Liver (tissue), 9 donors: ENCODE data around the gene FAM149B1. TPM values are rescaled to one million over a fixed set of nuclear protein-coding genes. Genes with fewer than 3 reads are reported as not detected.
A peak's percentile ranks its signal among the peaks of the same experiment; 100 is the strongest.

Experiments used
- DNase-seq: peaks from one replicate; pipeline ENCODE4 v3.0.0-alpha.2; 2017; ENCODE audit warnings: low spot score
- H3K27ac ChIP-seq, 2 donors: one replicate each; pipeline ENCODE4 v1.7.0; 2013; ENCODE audit warnings: inconsistent platforms in 2 of 2, low read length in 2 of 2, control low read depth in 1 of 2, low read depth in 1 of 2, mild to moderate bottlenecking in 1 of 2
- H3K27me3 ChIP-seq, 4 donors: one replicate each; pipeline versions ENCODE4 v1.6.1 to v1.7.0; 2013; ENCODE audit warnings: low read length in 3 of 4, inconsistent platforms in 1 of 4, mild to moderate bottlenecking in 1 of 4, moderate library complexity in 1 of 4; ENCODE audit not compliant: control insufficient read depth in 4 of 4, insufficient read depth in 4 of 4
- H3K36me3 ChIP-seq, 4 donors: one replicate each; pipeline versions ENCODE4 v1.6.1 to v1.7.0; 2013; ENCODE audit warnings: low read length in 3 of 4, mild to moderate bottlenecking in 3 of 4, low read depth in 1 of 4, moderate library complexity in 1 of 4; ENCODE audit not compliant: control insufficient read depth in 4 of 4, insufficient read depth in 3 of 4
- H3K4me1 ChIP-seq, 4 donors: one replicate each; pipeline versions ENCODE4 v1.6.1 to v1.7.0; 2013; ENCODE audit warnings: low read length in 3 of 4, mild to moderate bottlenecking in 3 of 4, moderate library complexity in 1 of 4; ENCODE audit not compliant: control insufficient read depth in 4 of 4, insufficient read depth in 4 of 4
- H3K4me3 ChIP-seq, 3 donors: one replicate each; pipeline versions ENCODE4 v1.6.1 to v1.7.0; 2013; ENCODE audit warnings: low read length in 3 of 3, control low read depth in 1 of 3, low read depth in 1 of 3, mild to moderate bottlenecking in 1 of 3
- H3K9ac ChIP-seq, 2 donors: one replicate each; pipeline ENCODE4 v1.7.0; 2013; ENCODE audit warnings: low read length in 2 of 2, mild to moderate bottlenecking in 2 of 2, moderate library complexity in 2 of 2, control low read depth in 1 of 2, low read depth in 1 of 2
- H3K9me3 ChIP-seq, 4 donors: one replicate each; pipeline versions ENCODE4 v1.6.1 to v1.7.0; 2013; ENCODE audit warnings: low read length in 3 of 4; ENCODE audit not compliant: control insufficient read depth in 4 of 4
- ATF3 ChIP-seq: IDR thresholded peaks from 2 replicates; pipeline ENCODE4 v1.6.1; 2016; ENCODE audit warnings: antibody characterized with exemption
- CTCF ChIP-seq: fragments of 150-350 bp; IDR thresholded peaks from 2 replicates; pipeline ENCODE4 v1.5.1; 2017; ENCODE audit warnings: improper control_type of control experiment, low read depth, low read length; ENCODE audit not compliant: missing input control
- EGR1 ChIP-seq, 2 donors: IDR thresholded peaks; 2 replicates each; pipeline ENCODE4 v1.6.1; 2016 to 2018; ENCODE audit warnings: antibody characterized with exemption in 2 of 2, low read depth in 2 of 2
- FOXA1 ChIP-seq: IDR thresholded peaks from 2 replicates; pipeline ENCODE4 v1.6.1; 2016; ENCODE audit warnings: antibody characterized with exemption
- FOXA2 ChIP-seq: IDR thresholded peaks from 2 replicates; pipeline ENCODE4 v1.6.1; 2016; ENCODE audit warnings: antibody characterized with exemption
- GABPA ChIP-seq, 2 donors: IDR thresholded peaks in 1 of 2; conservative IDR thresholded peaks in 1 of 2; 2 replicates each; pipeline ENCODE4 v1.6.1; 2016; ENCODE audit warnings: antibody characterized with exemption in 2 of 2, mild to moderate bottlenecking in 1 of 2, moderate library complexity in 1 of 2
- HNF4A ChIP-seq, 2 donors: conservative IDR thresholded peaks; 2 replicates each; pipeline ENCODE4 v1.6.1; 2016; ENCODE audit warnings: antibody characterized with exemption in 2 of 2, mild to moderate bottlenecking in 2 of 2
- HNF4G ChIP-seq: IDR thresholded peaks from 2 replicates; pipeline ENCODE4 v1.6.1; 2016; ENCODE audit warnings: antibody characterized with exemption
- JUND ChIP-seq, 2 donors: IDR thresholded peaks; 2 replicates each; pipeline ENCODE4 v1.6.1; 2016; ENCODE audit warnings: antibody characterized with exemption in 2 of 2
- MAX ChIP-seq: IDR thresholded peaks from 2 replicates; pipeline ENCODE4 v1.6.1; 2016; ENCODE audit warnings: antibody characterized with exemption
- NR2F2 ChIP-seq: IDR thresholded peaks from 2 replicates; pipeline ENCODE4 v1.6.1; 2016; ENCODE audit warnings: antibody characterized with exemption
- RAD21 ChIP-seq, 2 donors: IDR thresholded peaks; 2 replicates each; pipeline ENCODE4 v1.6.1; 2016; ENCODE audit warnings: antibody characterized with exemption in 2 of 2, mild to moderate bottlenecking in 2 of 2
- REST ChIP-seq: IDR thresholded peaks from 2 replicates; pipeline ENCODE4 v1.6.1; 2016; ENCODE audit warnings: antibody characterized with exemption, mild to moderate bottlenecking
- RXRA ChIP-seq, 2 donors: IDR thresholded peaks; 2 replicates each; pipeline ENCODE4 v1.6.1; 2017 to 2018; ENCODE audit warnings: antibody characterized with exemption in 2 of 2, mild to moderate bottlenecking in 1 of 2
- SP1 ChIP-seq: IDR thresholded peaks from 2 replicates; pipeline ENCODE4 v1.6.1; 2018; ENCODE audit warnings: antibody characterized with exemption, mild to moderate bottlenecking
- TAF1 ChIP-seq: conservative IDR thresholded peaks from 2 replicates; pipeline ENCODE4 v1.6.1; 2016; ENCODE audit warnings: antibody characterized with exemption, mild to moderate bottlenecking
- YY1 ChIP-seq: IDR thresholded peaks from 2 replicates; pipeline ENCODE4 v1.6.1; 2016; ENCODE audit warnings: antibody characterized with exemption, mild to moderate bottlenecking
- ZBTB33 ChIP-seq: IDR thresholded peaks from 2 replicates; pipeline ENCODE4 v1.6.1; 2016; ENCODE audit warnings: antibody characterized with exemption
- WGBS: extraction: QIAGEN DNeasy Blood & Tissue Kit; methylation state at CpG from one replicate; pipeline ENCODE4 v1.1.7; 2013; 5-methylcytosine and 5-hydroxymethylcytosine counted together
- polyA plus RNA-seq, 2 donors: library from polyadenylated mRNA; stranded (reverse) in 1 of 2; unstranded in 1 of 2; fragments of 200-250 nt in 1 of 2; fragments of >200 nt in 1 of 2; fragmentation: Nextera tagmentation in 1 of 2; extraction: Ambion mirVana in 1 of 2; gene quantifications; one replicate each; pipeline versions ENCODE4 v1.2.1 to v1.2.3, GENCODE V29; 2013 to 2015
- total RNA-seq, 2 donors: library from RNA; depleted of rRNA; stranded (reverse); fragments of >200 nt; gene quantifications; one replicate each; pipeline ENCODE4 v1.2.3, GENCODE V29; 2014
- donor health status: healthy.
- donor health status: healthy.
- donor health status: healthy.
- donor health status: healthy.
- donor health status: healthy.

The FAM149B1 gene
- total and polyA plus RNA-seq, 4 donors = 7.3 to 12.9 (median 9.1) TPM

- peaks cover 13 to 28% (median 20%) of the 10 kb centered on the region in 4 donors for H3K4me1 ChIP-seq
- no peak for DNase-seq
- no peak overlapping the region for H3K4me3 ChIP-seq
- TF ChIP-seq SP1 = no peak
- no peak for TF ChIP-seq EGR1 (IDR thresholded peaks at IDR 0.05; ENCODE audit: low read depth in 2 of 2)
- TF ChIP-seq GABPA (IDR thresholded peaks at IDR 0.05 in 1 of 2, conservative IDR thresholded peaks at IDR 0.05 in 1 of 2) = no peak
- peak; percentile 25 for TF ChIP-seq FOXA2
- TF ChIP-seq RXRA (IDR thresholded peaks at IDR 0.05) = peak in 1 of 2 donors; percentile 35
- TF ChIP-seq TAF1 = no peak
- TF ChIP-seq RAD21 (IDR thresholded peaks at IDR 0.05) = no peak
- no peak for TF ChIP-seq JUND (IDR thresholded peaks at IDR 0.05)
- peak in 1 of 2 donors; percentile 45 for TF ChIP-seq HNF4A (conservative IDR thresholded peaks at IDR 0.05)
- no peak for TF ChIP-seq CTCF
- TF ChIP-seq MAX = peak; percentile 31
- TF ChIP-seq HNF4G = no peak
- no peak for TF ChIP-seq FOXA1
- TF ChIP-seq REST = no peak
- no peak for TF ChIP-seq NR2F2
- TF ChIP-seq YY1 = no peak
- TF ChIP-seq ATF3 = no peak
- TF ChIP-seq ZBTB33 = peak; percentile 18
- peak overlapping the region in 1 of 2 donors; percentile 38 for H3K9ac ChIP-seq
- no peaks in the 10 kb centered on the region for H3K9me3 ChIP-seq
- WGBS = 33% methylated on average over 1 of the region's 1 CpG
- peaks cover 0 to 8% (median 2%) of the 10 kb centered on the region in 4 donors for H3K36me3 ChIP-seq
- peak overlapping the region; percentile 57 to 85 for H3K27ac ChIP-seq
- no peaks in the 10 kb centered on the region for H3K27me3 ChIP-seq
These were observed 48.5 kb upstream of the FAM149B1 start for GRCh38 chr10:73119457-73119856.
